HG03342 (cell line): Measurements from ENCODE around the gene HMGN3.

Source experiments
- ATAC-seq: cut with Tn5 transposase; IDR thresholded peaks from one replicate; pipeline ENCODE4 v1.9.1; 2021; ENCODE audit warnings: mild to moderate bottlenecking, moderate library complexity; ENCODE audit not compliant: unreplicated experiment

The HMGN3 gene

DNA sequence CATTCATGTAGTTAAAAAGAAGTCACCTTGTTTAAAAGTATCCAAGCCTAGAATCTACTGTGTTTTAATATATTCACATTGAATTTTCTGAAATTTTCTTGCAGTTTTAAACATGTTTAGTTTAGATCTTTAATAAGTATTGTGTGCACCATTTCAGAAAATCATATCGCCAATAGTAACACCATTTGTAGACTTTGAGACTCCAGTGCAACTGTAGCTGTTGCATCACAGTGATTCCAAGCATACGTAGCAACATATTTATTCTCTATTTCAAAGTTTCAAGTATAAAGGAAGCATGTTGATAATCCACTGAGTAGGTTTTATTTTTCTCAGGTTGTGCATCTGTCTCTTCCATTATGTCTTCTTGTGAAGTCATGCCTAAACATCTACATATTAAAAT, 46.4 kb downstream of the HMGN3 start:
- ATAC-seq, result no peak

DNA sequence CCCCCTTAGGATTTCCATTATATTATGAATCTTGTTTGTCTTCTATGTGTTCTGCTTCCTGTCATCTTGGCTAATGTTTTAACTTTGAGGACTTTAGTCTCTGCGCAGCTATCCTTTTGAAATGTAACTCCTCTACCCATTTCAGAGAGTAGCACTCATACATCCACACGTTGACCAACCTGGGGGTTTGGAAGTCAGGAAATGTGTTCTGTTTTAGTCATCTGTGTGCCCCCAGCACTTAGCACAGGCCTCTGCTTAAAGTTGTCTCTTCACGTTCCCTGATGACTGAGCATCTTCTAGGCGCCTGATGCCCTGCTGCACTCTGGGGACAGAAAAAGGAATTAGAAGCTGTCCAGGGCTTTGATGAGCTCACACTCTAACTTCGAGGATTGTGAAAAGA, 47.9 kb downstream of the HMGN3 start:
- ATAC-seq, result no peak

DNA sequence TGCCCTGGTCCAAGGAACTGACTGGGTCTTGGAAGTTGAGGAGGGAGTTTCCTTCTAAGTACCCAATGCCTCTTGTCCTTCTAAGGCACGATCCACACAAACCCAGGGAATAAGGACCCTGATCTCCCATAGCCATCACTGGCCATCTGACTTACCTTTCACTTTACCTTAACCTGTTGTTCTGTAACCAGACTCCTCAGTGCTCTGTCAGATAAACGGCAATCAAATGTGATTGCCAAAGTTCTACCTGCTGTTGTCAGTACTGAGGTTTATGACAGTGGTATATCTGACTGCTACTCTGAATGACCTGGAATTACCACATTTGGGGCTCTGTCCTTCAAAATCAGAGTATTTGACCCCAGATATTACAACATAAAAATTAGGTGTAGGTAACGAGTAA, 49.8 kb downstream of the HMGN3 start:
- no peak for ATAC-seq

DNA sequence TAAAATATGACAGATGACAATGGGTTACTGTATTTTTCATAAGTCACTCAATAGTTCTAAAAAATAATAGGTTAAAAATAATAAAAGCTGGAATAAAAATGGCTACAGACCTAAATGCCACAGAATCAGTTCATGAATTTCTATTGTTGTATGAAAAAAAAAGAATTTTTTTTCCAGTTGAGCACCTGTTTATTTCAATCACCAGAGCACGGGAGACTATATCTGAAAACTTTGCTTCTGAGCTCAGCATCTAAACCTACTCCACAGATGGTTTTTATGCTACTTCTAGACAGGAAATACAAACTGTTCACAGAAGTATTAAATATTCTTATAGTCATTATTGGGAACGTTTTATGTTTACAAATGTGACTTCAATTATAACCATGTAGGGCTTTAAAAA, 50.4 kb downstream of the HMGN3 start:
- no peak for ATAC-seq

DNA sequence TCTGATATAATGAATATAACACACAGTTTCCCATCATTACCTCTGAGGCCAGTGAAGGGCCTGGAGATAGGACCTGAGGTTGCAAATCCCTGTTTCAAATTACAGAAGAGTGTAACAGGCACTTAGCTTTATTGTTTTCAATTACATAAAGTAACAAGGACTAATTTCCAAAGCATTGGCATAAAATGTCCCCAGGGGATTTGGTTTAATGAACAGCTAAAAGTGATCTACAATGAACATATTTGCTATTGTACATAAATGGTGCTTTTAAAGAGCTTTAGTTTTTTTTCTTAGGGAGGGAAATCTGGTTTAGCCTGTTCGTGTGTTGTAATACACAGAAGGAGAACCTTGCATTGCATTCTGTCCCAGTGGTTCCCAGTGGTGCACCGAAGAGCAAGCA, 54.4 kb downstream of the HMGN3 start:
- ATAC-seq, result no peak

DNA sequence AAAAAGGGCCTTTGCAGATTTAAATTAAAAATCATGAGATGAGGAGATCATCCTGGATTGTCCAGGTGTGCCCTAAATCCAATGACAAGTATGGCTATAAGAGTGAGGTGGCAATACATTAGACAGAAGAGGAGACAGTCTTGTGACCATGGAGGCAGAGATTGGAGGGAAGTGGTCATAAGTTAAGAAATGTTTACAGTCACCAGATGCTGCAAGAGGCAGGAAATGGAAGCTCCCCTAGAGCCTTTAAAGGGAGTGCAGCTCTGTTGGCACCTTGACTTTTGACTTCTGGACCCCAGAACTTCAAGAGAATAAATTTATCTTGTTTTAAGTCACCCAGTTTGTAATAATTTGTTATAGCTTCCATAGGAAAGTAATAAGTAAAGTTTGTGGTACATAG, 61.1 kb downstream of the HMGN3 start:
- ATAC-seq, result peak; percentile 62

DNA sequence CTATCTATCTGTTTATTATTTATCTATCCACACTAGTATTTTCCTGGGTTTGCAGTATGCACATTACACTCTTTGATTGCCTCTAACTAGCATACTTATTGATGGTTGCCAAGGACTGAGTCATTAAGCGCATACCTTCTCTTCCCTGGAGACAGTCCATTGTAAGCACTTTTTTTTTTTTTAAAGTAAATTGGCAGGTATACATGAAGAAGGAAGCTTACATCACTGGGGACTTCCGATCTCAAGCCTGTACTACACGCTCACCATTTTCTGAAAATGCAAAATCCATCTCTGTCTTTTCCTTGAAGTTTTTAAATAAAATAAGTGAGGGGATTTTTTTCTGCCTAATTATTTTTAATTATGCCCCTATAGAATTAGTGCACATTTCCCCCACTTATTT, 63.5 kb downstream of the HMGN3 start:
- no peak for ATAC-seq

DNA sequence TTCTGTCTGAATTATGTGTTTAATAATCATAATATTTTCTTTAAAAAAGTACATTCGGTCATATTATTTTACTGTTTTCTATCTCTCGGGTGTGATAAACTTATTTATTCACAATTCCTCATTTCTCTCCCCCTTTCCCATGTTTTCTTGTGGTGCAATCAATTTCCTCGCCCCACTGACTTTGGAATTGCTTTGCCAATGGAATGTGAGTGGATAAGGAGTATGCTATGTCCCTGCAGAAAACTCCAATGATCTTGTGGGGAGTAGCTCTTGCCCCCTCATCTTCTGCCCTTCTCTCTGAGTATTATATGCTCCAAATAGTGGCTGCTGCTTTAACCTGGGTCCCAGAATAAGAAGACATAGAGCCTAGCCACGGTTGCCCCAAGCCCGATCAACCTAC, 64.1 kb downstream of the HMGN3 start:
- ATAC-seq, result no peak

DNA sequence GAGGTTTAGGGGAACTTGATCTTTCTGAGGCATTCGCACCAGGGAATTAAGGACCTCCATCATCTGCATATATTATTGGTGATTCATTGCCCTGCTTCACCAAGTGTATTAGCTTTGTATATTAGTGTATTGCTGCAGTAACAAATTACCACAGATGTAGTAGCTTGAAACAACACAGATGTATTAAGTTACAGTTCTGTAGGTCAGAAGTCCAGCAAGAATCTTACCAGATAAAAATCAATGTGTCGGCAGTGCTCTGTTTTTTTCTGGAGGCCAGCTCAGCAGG, 65.8 kb downstream of the HMGN3 start:
- no peak for ATAC-seq

DNA sequence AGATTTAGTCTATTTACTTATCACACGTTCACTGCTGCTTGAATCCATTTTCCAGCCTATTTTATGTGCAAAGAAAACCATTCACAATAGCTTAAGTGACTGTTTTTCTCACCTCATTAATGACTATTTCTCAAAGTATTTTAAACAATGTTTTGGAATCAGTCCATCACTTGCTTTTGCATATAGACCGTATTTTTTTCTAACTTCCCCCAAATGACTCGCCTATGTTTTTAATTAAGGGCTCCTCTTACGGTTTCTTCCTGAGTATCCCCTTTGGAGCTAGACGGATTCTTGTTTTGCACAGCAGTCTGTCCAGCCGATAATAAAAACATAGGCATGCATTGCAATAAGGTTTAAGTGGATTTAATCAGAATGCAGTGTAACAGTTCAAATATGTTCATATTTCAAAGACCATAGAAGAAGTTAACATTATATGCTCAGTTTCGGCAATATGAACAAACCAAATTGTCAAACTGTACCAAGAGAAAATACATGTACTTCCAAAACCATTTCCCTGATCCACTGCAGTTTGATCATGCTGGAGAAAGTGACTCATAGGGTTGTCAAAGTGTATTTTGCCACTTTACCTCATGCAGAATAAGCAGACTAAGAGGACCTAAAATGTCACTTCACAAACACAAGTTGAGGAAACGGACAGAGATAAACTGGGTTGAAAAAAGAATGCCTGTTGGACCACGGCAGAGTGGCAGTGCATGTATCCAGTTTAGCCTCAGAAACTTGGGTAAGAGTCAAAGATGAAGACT, 66.4 kb downstream of the HMGN3 start:
- no peak for ATAC-seq

DNA sequence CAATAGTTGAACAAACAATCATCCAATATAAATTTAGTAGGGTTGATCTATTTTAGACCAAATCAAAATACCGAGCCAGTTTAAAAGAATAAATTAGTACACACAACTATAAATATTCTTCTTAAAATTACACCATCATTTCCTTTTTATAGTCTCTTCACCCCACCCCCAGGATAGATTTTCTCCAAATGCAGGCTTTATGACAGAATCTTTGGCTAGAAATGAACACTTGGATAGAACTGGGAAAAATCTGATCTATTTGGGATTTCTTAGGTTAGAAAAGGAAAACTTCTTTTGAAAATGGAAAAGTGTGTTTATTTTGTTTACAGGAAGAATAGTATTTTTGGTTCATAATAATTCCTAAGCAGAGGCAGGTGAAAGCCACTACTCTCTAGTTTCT, 74.6 kb downstream of the HMGN3 start:
- no peak for ATAC-seq

DNA sequence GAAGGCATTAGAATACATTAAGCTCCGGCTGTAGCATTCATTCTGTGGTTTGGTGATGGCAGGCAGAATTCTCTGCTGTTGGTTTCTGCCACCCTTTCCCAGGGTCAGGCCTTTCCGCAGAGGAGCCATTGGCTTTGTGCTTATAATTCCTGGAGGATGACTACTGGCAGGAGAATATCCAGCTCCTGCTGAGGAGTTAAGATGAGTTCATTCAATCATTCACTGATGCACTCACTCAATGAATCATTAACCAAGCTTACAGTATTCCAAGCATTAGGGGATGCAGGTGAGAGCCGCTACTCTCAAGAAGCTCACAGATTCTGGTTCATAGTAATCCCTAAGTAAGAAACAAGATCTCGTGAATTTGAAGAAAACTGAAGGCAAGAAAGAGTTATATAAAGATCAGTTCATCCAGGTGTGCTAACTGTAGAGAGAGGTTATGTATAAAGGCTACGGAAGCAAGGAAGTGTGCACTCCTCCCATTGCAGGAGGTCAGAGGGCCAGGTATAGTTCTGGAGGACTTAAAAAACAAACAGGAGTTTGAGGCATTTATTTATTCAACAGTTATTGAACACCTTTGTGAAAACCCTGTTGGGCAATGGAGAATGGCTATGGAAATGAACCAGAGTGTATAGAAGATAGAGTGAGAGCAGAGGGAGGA, 75.5 kb downstream of the HMGN3 start:
- ATAC-seq, result no peak

DNA sequence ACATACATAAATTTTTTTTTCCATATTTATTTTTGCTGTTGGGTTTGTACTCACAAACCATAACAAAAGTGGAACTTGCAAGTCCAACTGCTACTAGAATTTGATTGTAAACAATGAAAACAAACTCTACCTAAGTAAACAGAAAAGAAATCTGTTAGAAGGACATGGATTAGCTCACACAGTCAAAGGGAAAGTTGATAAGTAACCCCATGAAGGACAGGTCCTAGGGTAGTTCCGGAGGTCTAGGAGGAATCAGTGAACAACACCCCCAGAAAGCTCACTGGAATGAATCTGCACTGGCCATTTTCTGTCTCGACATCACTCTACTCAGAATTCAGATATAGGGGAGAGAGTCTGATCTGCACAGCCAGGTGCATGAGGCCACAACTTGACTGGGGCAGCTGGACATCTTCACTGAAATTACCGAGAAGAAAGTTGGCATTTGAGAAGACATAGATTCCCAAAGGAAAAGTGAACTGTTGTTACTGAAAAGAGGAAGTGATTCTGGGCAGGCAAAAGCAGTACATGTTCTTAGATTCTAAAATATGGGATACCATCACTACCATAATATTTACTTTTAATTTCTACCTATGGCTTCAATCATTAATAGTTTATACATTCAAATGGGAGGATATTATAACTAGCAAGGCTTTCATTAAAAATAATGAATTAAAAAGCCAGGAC, 76.4 kb downstream of the HMGN3 start:
- no peak for ATAC-seq

DNA sequence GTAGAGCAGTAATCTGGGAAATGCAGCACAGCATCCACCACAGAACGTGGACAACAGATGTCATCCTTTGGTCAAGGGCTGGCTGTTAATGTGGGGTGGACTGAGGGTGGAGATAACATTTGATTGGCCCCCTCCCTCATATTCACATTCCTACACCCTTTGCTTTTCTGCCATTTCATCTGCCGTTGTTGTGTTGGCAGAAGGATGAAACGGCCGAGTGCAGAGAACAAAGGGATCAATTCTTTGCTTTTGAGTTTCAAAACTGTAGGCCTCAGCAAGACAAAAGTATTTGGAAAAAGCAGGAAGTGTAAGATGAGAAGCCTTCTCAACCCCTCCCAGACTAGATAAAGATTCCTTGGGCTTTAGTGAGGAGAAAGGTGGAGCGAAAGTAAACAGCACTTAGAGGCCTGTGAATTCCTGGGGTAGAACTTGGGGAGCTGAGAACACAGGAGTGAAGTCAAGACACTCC, 82.2 kb downstream of the HMGN3 start:
- ATAC-seq, result no peak
